ENCODE measurements around the gene UBE2D2. TPM values are rescaled to one million over a fixed set of nuclear protein-coding genes. Genes with fewer than 3 reads are reported as not detected.

UBE2D2 gene
- total RNA-seq, 2 experiments from 2014 or later, result 145 to 239 TPM

- BruUV-seq (replicated peaks), result no TSS peak
- peak; percentile 57 for DNase-seq (ENCODE audit: low spot score)
- H3K27ac ChIP-seq (ENCODE audit: low read depth, low read length, poor library complexity, severe bottlenecking), result peak overlapping the region; percentile 99
- POLR2A ChIA-PET, result interaction anchor here (0.6 to 1.7 kb wide), 4 partner anchors 10 to 92 kb away, joined by 3 to 8 read pairs (median 4); partner anchors contain the start of gene CXXC5
- peak overlapping the region; percentile 94 for H3K4me2 ChIP-seq (ENCODE audit: low read length)
- CTCF ChIA-PET (ENCODE audit: unreplicated experiment), result interaction anchor here (0.6 kb wide), 1 partner anchor 101 kb away, joined by 3 read pairs; no protein-coding TSS in a partner anchor
- peaks cover 96% of the 10 kb centered on the region; the same call in 1 of the 2 replicates for H3K79me2 ChIP-seq (ENCODE audit: insufficient read depth, low read depth, low read length)
- TF ChIP-seq EZH2phosphoT487 (IDR thresholded peaks at IDR 0.05; ENCODE audit: borderline replicate concordance, low read depth, low read length) (no peak), CTCF (conservative IDR thresholded peaks at IDR 0.05; ENCODE audit: low read length) (no peak)
- H3K36me3 ChIP-seq (ENCODE audit: insufficient read depth, low read length), result peaks cover 12% of the 10 kb centered on the region; the same call in 1 of the 2 replicates
- H3K9me3 ChIP-seq (ENCODE audit: low read length), result no peaks in the 10 kb centered on the region
- H3K4me3 ChIP-seq (ENCODE audit: low read depth, low read length, poor library complexity, severe bottlenecking), result no peak overlapping the region
- intact Hi-C loops (cut with micrococcal nuclease; ENCODE audit: unreplicated experiment), result no loop called here
- no peaks in the 10 kb centered on the region for H3K9me2 ChIP-seq (ENCODE audit: insufficient read depth, low read length)
- H2AFZ ChIP-seq (ENCODE audit: low read length), result no peak overlapping the region
- H4K20me1 ChIP-seq (ENCODE audit: insufficient read depth, low read length), result peaks cover 7% of the 10 kb centered on the region; the same call in 1 of the 2 replicates
- peaks cover 95% of the 10 kb centered on the region for H3K4me1 ChIP-seq (ENCODE audit: insufficient read depth, low read length, poor library complexity, severe bottlenecking)
Measured at GRCh38 chr5:139664086-139664693, 103.1 kb downstream of the UBE2D2 start.

- peaks cover 92% of the 10 kb centered on the region; the same call in 1 of the 2 replicates for H3K79me2 ChIP-seq (ENCODE audit: insufficient read depth, low read depth, low read length)
- intact Hi-C loops (cut with micrococcal nuclease; ENCODE audit: unreplicated experiment), result no loop called here
- H3K27ac ChIP-seq (ENCODE audit: low read depth, low read length, poor library complexity, severe bottlenecking), result peak overlapping the region; percentile 99
Measured at GRCh38 chr5:139664727-139665351, 103.7 kb downstream of the UBE2D2 start.

More at GRCh38 chr5:139664727-139665351, 103.7 kb downstream of the UBE2D2 start:
- H3K4me2 ChIP-seq (ENCODE audit: low read length), result peak overlapping the region; percentile 94
- BruUV-seq (replicated peaks), result no TSS peak
- DNase-seq (ENCODE audit: low spot score), result no peak
- H3K9me3 ChIP-seq (ENCODE audit: low read length), result no peaks in the 10 kb centered on the region
- ChIA-PET POLR2A (interaction anchor here (0.6 to 1.7 kb wide), 4 partner anchors 11 to 93 kb away, joined by 3 to 8 read pairs (median 4); partner anchors contain the start of gene CXXC5), CTCF (ENCODE audit: unreplicated experiment) (interaction anchor here (0.6 kb wide), 1 partner anchor 102 kb away, joined by 3 read pairs; no protein-coding TSS in a partner anchor)
- H3K4me3 ChIP-seq (ENCODE audit: low read depth, low read length, poor library complexity, severe bottlenecking), result no peak overlapping the region
- H2AFZ ChIP-seq (ENCODE audit: low read length), result no peak overlapping the region
- H3K9me2 ChIP-seq (ENCODE audit: insufficient read depth, low read length), result no peaks in the 10 kb centered on the region
- peaks cover 5% of the 10 kb centered on the region; the same call in 1 of the 2 replicates for H4K20me1 ChIP-seq (ENCODE audit: insufficient read depth, low read length)
- TF ChIP-seq CTCF (conservative IDR thresholded peaks at IDR 0.05; ENCODE audit: low read length), result no peak
- TF ChIP-seq EZH2phosphoT487 (IDR thresholded peaks at IDR 0.05; ENCODE audit: borderline replicate concordance, low read depth, low read length), result no peak
- peaks cover 92% of the 10 kb centered on the region for H3K4me1 ChIP-seq (ENCODE audit: insufficient read depth, low read length, poor library complexity, severe bottlenecking)
- peaks cover 12% of the 10 kb centered on the region; the same call in 1 of the 2 replicates for H3K36me3 ChIP-seq (ENCODE audit: insufficient read depth, low read length)
